CD14-positive monocyte (primary cell): ENCODE measurements around the gene F2RL3. TPM values are rescaled to one million over a fixed set of nuclear protein-coding genes. Genes with fewer than 3 reads are reported as not detected.
A peak's percentile ranks its signal among the peaks of the same experiment; 100 is the strongest.

Source experiments
- DNase-seq, 3 donors: peaks; one replicate each; pipeline ENCODE4 v3.0.0-alpha.2; 2011 to 2022
- H2AFZ ChIP-seq: 2 replicates; pipeline ENCODE4 v1.6.0; 2012; ENCODE audit warnings: mild to moderate bottlenecking, low read depth, low read length, inconsistent platforms; ENCODE audit not compliant: insufficient read depth, poor library complexity, severe bottlenecking
- H3K27ac ChIP-seq, 2 donors: 1 replicate in 1 of 2; 2 replicates in 1 of 2; pipeline ENCODE4 v1.5.1; 2012 to 2013; ENCODE audit warnings: low read length in 2 of 2, control low read depth in 1 of 2, inconsistent platforms in 1 of 2, low read depth in 1 of 2, mild to moderate bottlenecking in 1 of 2
- H3K27me3 ChIP-seq, 2 donors: one replicate each; pipeline versions ENCODE4 v1.6.0 to v1.6.1; 2011 to 2013; ENCODE audit warnings: low read length in 2 of 2; ENCODE audit not compliant: control insufficient read depth in 2 of 2, insufficient read depth in 2 of 2
- H3K36me3 ChIP-seq, 2 donors: replicated peaks in 1 of 2; 1 replicate in 1 of 2; 2 replicates in 1 of 2; pipeline versions ENCODE4 v1.5.1 to v1.6.1; 2012 to 2013; ENCODE audit warnings: low read length in 2 of 2, control low read depth in 1 of 2, inconsistent platforms in 1 of 2, mild to moderate bottlenecking in 1 of 2; ENCODE audit not compliant: insufficient read depth in 2 of 2, control insufficient read depth in 1 of 2
- H3K4me1 ChIP-seq, 2 donors: 1 replicate in 1 of 2; 2 replicates in 1 of 2; pipeline versions ENCODE4 v1.5.1 to v1.6.1; 2012 to 2013; ENCODE audit warnings: low read length in 2 of 2, control low read depth in 1 of 2, inconsistent platforms in 1 of 2, mild to moderate bottlenecking in 1 of 2, moderate library complexity in 1 of 2; ENCODE audit not compliant: insufficient read depth in 2 of 2, control insufficient read depth in 1 of 2
- H3K4me2 ChIP-seq: replicated peaks from 2 replicates; pipeline ENCODE3; 2012; ENCODE audit warnings: low read length, moderate library complexity, mild to moderate bottlenecking; ENCODE audit not compliant: poor library complexity, severe bottlenecking; ENCODE audit errors: extremely low read depth
- H3K4me3 ChIP-seq, 3 experiments: fragments of 200-600 bp in 1 of 3; sonication (generic) in 1 of 3; replicated peaks in 1 of 3; 1 replicate in 2 of 3; 2 replicates in 1 of 3; pipeline ENCODE4 v1.5.1; 2011 to 2013; ENCODE audit warnings: low read length in 3 of 3, mild to moderate bottlenecking in 3 of 3, control low read depth in 2 of 3, low read depth in 2 of 3, inconsistent platforms in 1 of 3, moderate library complexity in 1 of 3
- H3K79me2 ChIP-seq: 2 replicates; pipeline ENCODE4 v1.6.0; 2012; ENCODE audit warnings: mild to moderate bottlenecking, control low read depth, inconsistent platforms, low read length, moderate library complexity; ENCODE audit not compliant: insufficient read depth
- H3K9ac ChIP-seq: 2 replicates; pipeline ENCODE4 v1.6.0; 2017; ENCODE audit warnings: low read length, mild to moderate bottlenecking; ENCODE audit not compliant: insufficient read depth, poor library complexity, severe bottlenecking
- H3K9me3 ChIP-seq, 2 donors: replicated peaks in 1 of 2; 1 replicate in 1 of 2; 2 replicates in 1 of 2; pipeline versions ENCODE4 v1.5.1 to v1.6.1; 2012 to 2013; ENCODE audit warnings: low read length in 2 of 2, control low read depth in 1 of 2; ENCODE audit not compliant: control insufficient read depth in 1 of 2, insufficient read depth in 1 of 2
- H4K20me1 ChIP-seq: 2 replicates; pipeline ENCODE4 v1.6.0; 2012; ENCODE audit warnings: mild to moderate bottlenecking, low read length, control low read depth, moderate library complexity; ENCODE audit not compliant: insufficient read depth
- H3K27ac Mint-ChIP-seq, 7 donors: one replicate each; pipeline ENCODE4 v1.8.0; 2020; ENCODE audit warnings: mild to moderate bottlenecking in 7 of 7, mixed read lengths in 7 of 7, moderate library complexity in 6 of 7, inconsistent platforms in 2 of 7
- H3K27me3 Mint-ChIP-seq, 3 donors: one replicate each; pipeline ENCODE4 v1.8.0; 2021 to 2022; ENCODE audit warnings: low read depth in 3 of 3, mild to moderate bottlenecking in 3 of 3, mixed read lengths in 3 of 3, moderate library complexity in 3 of 3, inconsistent platforms in 1 of 3
- H3K36me3 Mint-ChIP-seq, 2 donors: one replicate each; pipeline ENCODE4 v1.8.0; 2020; ENCODE audit warnings: mixed read lengths in 2 of 2, inconsistent platforms in 1 of 2, mild to moderate bottlenecking in 1 of 2
- H3K4me1 Mint-ChIP-seq: one replicate; pipeline ENCODE4 v1.8.0; 2020; ENCODE audit warnings: mild to moderate bottlenecking, mixed read lengths
- H3K4me3 Mint-ChIP-seq, 2 donors: one replicate each; pipeline ENCODE4 v1.8.0; 2020; ENCODE audit warnings: mild to moderate bottlenecking in 2 of 2, mixed read lengths in 2 of 2, moderate library complexity in 1 of 2
- H3K9me3 Mint-ChIP-seq, 7 donors: one replicate each; pipeline ENCODE4 v1.8.0; 2020 to 2022; ENCODE audit warnings: mixed read lengths in 7 of 7, mild to moderate bottlenecking in 6 of 7, moderate library complexity in 6 of 7, inconsistent platforms in 2 of 7
- WGBS: methylation state at CpG from one replicate; pipeline ENCODE4 v1.1.5; 2013; ENCODE audit warnings: missing lambda C conversion rate; ENCODE audit not compliant: insufficient coverage; 5-methylcytosine and 5-hydroxymethylcytosine counted together
- intact Hi-C, 2 donors: fragments of 100-400 bp; cut with micrococcal nuclease; formaldehyde crosslinking; loops; one replicate each; pipeline versions ENCODE4 v1.15.0 to v1.15.1; 2023
- polyA plus RNA-seq, 3 donors: library from polyadenylated mRNA; depleted of rRNA in 1 of 3; unstranded in 2 of 3; stranded (reverse) in 1 of 3; fragments of 300-500 nt in 2 of 3; fragments of >200 nt in 1 of 3; fragmentation: Illumina TruSeq in 2 of 3; gene quantifications; 1 replicate in 2 of 3; 2 replicates in 1 of 3; pipeline ENCODE4 v1.2.3, GENCODE V29; 2012 to 2021
- TF ChIP-seq, protein P1 (sequence below): fragments of 200-600 bp; IDR thresholded peaks from one replicate; pipeline ENCODE4 v1.8.0; 2022; ENCODE audit warnings: antibody characterized with exemption, mild to moderate bottlenecking

Gene F2RL3
- polyA plus RNA-seq, 3 donors: 0.05 TPM; not detected in 2

- H3K4me3 ChIP-seq: peak overlapping the region in 1 of 3 experiments; percentile 76
- peaks cover 58 to 60% of the 10 kb centered on the region in 2 donors for H3K4me1 ChIP-seq
- peaks cover 45% of the 10 kb centered on the region for H3K4me1 Mint-ChIP-seq
- H3K36me3 ChIP-seq: no peaks in the 10 kb centered on the region
- no peak overlapping the region for H3K9ac ChIP-seq
- no peak overlapping the region for H2AFZ ChIP-seq
- peaks cover 19 to 43% (median 35%) of the 10 kb centered on the region in 3 donors for H3K27me3 Mint-ChIP-seq
- 90% methylated on average over 5 of the region's 12 CpGs for WGBS
- no peaks in the 10 kb centered on the region for H3K79me2 ChIP-seq
- intact Hi-C loops: loop anchor here in 1 of 2 donors (2.0 to 5.0 kb wide), 2 partner anchors 66 to 120 kb away; no protein-coding TSS in a partner anchor
- peak overlapping the region; percentile 78 for H3K4me2 ChIP-seq
- no peaks in the 10 kb centered on the region for H3K9me3 ChIP-seq
- H3K27me3 ChIP-seq: peaks cover 0 to 20% of the 10 kb centered on the region in 2 donors
- H3K9me3 Mint-ChIP-seq: peaks cover 0 to 6% (median 2%) of the 10 kb centered on the region in 7 donors
- H3K27ac ChIP-seq: no peak overlapping the region
- no peak for DNase-seq
- H3K36me3 Mint-ChIP-seq: peaks cover 13 to 15% of the 10 kb centered on the region in 2 donors
- no peaks in the 10 kb centered on the region for H4K20me1 ChIP-seq
- H3K4me3 Mint-ChIP-seq: peak overlapping the region; percentile 66 to 71
- peak overlapping the region in 4 of 7 donors; percentile 30 to 74 (median 46) for H3K27ac Mint-ChIP-seq
- TF ChIP-seq, protein P1, sequence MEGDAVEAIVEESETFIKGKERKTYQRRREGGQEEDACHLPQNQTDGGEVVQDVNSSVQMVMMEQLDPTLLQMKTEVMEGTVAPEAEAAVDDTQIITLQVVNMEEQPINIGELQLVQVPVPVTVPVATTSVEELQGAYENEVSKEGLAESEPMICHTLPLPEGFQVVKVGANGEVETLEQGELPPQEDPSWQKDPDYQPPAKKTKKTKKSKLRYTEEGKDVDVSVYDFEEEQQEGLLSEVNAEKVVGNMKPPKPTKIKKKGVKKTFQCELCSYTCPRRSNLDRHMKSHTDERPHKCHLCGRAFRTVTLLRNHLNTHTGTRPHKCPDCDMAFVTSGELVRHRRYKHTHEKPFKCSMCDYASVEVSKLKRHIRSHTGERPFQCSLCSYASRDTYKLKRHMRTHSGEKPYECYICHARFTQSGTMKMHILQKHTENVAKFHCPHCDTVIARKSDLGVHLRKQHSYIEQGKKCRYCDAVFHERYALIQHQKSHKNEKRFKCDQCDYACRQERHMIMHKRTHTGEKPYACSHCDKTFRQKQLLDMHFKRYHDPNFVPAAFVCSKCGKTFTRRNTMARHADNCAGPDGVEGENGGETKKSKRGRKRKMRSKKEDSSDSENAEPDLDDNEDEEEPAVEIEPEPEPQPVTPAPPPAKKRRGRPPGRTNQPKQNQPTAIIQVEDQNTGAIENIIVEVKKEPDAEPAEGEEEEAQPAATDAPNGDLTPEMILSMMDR: no peak
Observed at GRCh38 chr19:16898361-16899015, 9.7 kb downstream of the F2RL3 start.

DNA sequence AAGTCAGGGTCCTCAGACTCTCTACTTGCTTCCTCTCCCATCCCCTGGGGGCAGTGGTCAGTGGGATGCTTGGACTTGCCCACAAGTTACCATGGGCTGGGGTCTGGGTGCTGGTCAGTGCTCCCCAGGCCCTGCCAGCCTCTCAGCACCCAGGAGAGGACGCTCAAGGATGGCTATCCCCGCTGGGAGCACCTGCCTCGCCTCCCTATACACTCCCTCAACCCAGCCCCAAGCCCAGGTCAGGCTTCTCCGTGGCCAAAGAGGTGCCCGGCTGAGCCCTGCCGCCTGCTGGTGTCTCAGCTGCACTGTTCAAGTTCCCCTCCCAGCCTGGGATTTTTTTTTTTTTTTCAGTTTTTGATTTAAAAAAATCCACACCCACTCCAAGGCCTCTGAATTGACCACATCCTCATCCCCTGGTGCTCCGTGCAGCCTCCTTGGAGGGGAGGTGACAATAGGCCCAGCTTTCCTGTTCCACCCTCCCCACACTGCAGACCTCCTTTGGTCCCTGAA lies 10.8 kb downstream of the F2RL3 start:
- peak overlapping the region; percentile 15 to 84 (median 78) for H3K27ac Mint-ChIP-seq
- Histone ChIP-seq H3K27ac (peak overlapping the region; percentile 17 to 41), H4K20me1 (no peaks in the 10 kb centered on the region), H3K9ac (no peak overlapping the region), H3K4me2 (peak overlapping the region; percentile 34), H3K4me3 (peak overlapping the region in 1 of 3 experiments; percentile 23), H2AFZ (peak overlapping the region; percentile 71), H3K79me2 (no peaks in the 10 kb centered on the region), H3K36me3 (no peaks in the 10 kb centered on the region), H3K27me3 (peaks cover 0 to 9% of the 10 kb centered on the region in 2 donors), H3K9me3 (no peaks in the 10 kb centered on the region), H3K4me1 (peaks cover 50 to 52% of the 10 kb centered on the region in 2 donors)
- peaks cover 10 to 14% of the 10 kb centered on the region in 2 donors for H3K36me3 Mint-ChIP-seq
- peaks cover 15 to 33% (median 27%) of the 10 kb centered on the region in 3 donors for H3K27me3 Mint-ChIP-seq
- intact Hi-C loops: loop anchor here in 1 of 2 donors (2.0 to 5.0 kb wide), 2 partner anchors 67 to 121 kb away; no protein-coding TSS in a partner anchor
- WGBS: 0% methylated on average over 4 of the region's 7 CpGs
- peak; percentile 66 to 73 (median 67) for DNase-seq
- H3K4me1 Mint-ChIP-seq: peaks cover 36% of the 10 kb centered on the region
- peaks cover 0 to 7% (median 2%) of the 10 kb centered on the region in 7 donors for H3K9me3 Mint-ChIP-seq
- TF ChIP-seq, protein P1: peak; percentile 90
- H3K4me3 Mint-ChIP-seq: peak overlapping the region; percentile 41 to 71
